Measurements from ENCODE around the gene PRKG1.

PRKG1 gene

GRCh38 chr10:51786016-51786683, 711.9 kb downstream of the PRKG1 start:
- DNase-seq: no peak

GRCh38 chr10:51786684-51787035, 712.4 kb downstream of the PRKG1 start:
- DNase-seq: no peak

- no peak for DNase-seq
These were observed 714.0 kb downstream of the PRKG1 start for GRCh38 chr10:51788273-51788672.

GRCh38 chr10:51789118-51789517, 714.8 kb downstream of the PRKG1 start:
- no peak for DNase-seq

GRCh38 chr10:51789903-51790302, 715.6 kb downstream of the PRKG1 start:
- DNase-seq: no peak

- no peak for DNase-seq
These were observed 718.4 kb downstream of the PRKG1 start for GRCh38 chr10:51792678-51793077.

GRCh38 chr10:51800121-51800520, 725.8 kb downstream of the PRKG1 start:
- no peak for DNase-seq

GRCh38 chr10:51800725-51801424, 726.6 kb downstream of the PRKG1 start:
- no peak for DNase-seq

- DNase-seq: no peak
These were observed 727.7 kb downstream of the PRKG1 start for GRCh38 chr10:51802030-51802429.

- no peak for DNase-seq
These were observed 730.6 kb downstream of the PRKG1 start for GRCh38 chr10:51804866-51805265.

- no peak for DNase-seq
These were observed 732.0 kb downstream of the PRKG1 start for GRCh38 chr10:51806079-51806835.

GRCh38 chr10:51808187-51808586, 733.9 kb downstream of the PRKG1 start:
- no peak for DNase-seq

GRCh38 chr10:51815723-51816122, 741.4 kb downstream of the PRKG1 start:
- DNase-seq: no peak

GRCh38 chr10:51821045-51821444, 746.8 kb downstream of the PRKG1 start:
- DNase-seq: no peak

GRCh38 chr10:51821745-51822144, 747.5 kb downstream of the PRKG1 start:
- DNase-seq: no peak

- no peak for DNase-seq
These were observed 758.5 kb downstream of the PRKG1 start for GRCh38 chr10:51832652-51833383.

- no peak for DNase-seq
These were observed 760.3 kb downstream of the PRKG1 start for GRCh38 chr10:51834548-51834947.

- DNase-seq: no peak
These were observed 764.2 kb downstream of the PRKG1 start for GRCh38 chr10:51838471-51838870.

- no peak for DNase-seq
These were observed 769.7 kb downstream of the PRKG1 start for GRCh38 chr10:51843966-51844365.

GRCh38 chr10:51846856-51847506, 772.7 kb downstream of the PRKG1 start:
- DNase-seq: no peak

GRCh38 chr10:51852297-51852696, 778.0 kb downstream of the PRKG1 start:
- no peak for DNase-seq

- no peak for DNase-seq
These were observed 783.0 kb downstream of the PRKG1 start for GRCh38 chr10:51857305-51857704.

GRCh38 chr10:51860257-51860656, 786.0 kb downstream of the PRKG1 start:
- DNase-seq: no peak
